GM12878 (cell line): ENCODE results near the gene EMP2. TPM values are rescaled to one million over a fixed set of nuclear protein-coding genes. Genes with fewer than 3 reads are reported as not detected.

Experiments used
- ATAC-seq: fragments of 200-7000 bp; cut with Tn5 transposase; 3 replicates; pipeline ENCODE4 v1.9.1; 2020; ENCODE audit warnings: mild to moderate bottlenecking, moderate library complexity
- BruUV-seq: library from RNA; stranded (reverse); fragments of 400-500 nt; replicated peaks from 2 replicates; lab custom pipeline; 2021; lab: Mats Ljungman, UMichigan
- CTCF ChIA-PET: fragments of 300-600 bp; sonication (Branson Sonifier 250); formaldehyde crosslinking; extraction: SDS; loops from one replicate; lab custom pipeline; 2021; ENCODE audit warnings: inconsistent platforms; lab: Yijun Ruan, JAX
- POLR2A ChIA-PET: fragments of 350-600 bp; formaldehyde crosslinking; extraction: SDS; loops from one replicate; lab custom pipeline; 2021; ENCODE audit warnings: inconsistent platforms; lab: Charles Lee
- RAD21 ChIA-PET: fragments of 300-600 bp; sonication (Branson Sonifier 250); formaldehyde crosslinking; loops from one replicate; lab custom pipeline; 2023; ENCODE audit warnings: antibody characterized with exemption; ENCODE audit not compliant: unreplicated experiment; lab: Charles Lee
- SMC1A ChIA-PET: fragments of 300-600 bp; sonication (Branson Sonifier 250); formaldehyde crosslinking; loops from one replicate; lab custom pipeline; 2023; ENCODE audit not compliant: unreplicated experiment, uncharacterized antibody; lab: Charles Lee
- DNase-seq: peaks from one replicate; pipeline ENCODE4 v3.0.0-alpha.2; 2011; ENCODE audit warnings: low read depth, low spot score
- FAIRE-seq: peaks from 3 replicates; lab custom pipeline; 2011; peaks lifted over from hg19 to GRCh38; lab: Jason Lieb, UNC
- H2AFZ ChIP-seq: 2 replicates; pipeline ENCODE4 v1.6.0; 2011; ENCODE audit warnings: low read depth, low read length, control low read depth; ENCODE audit not compliant: control insufficient read depth
- H3K27ac ChIP-seq: 2 replicates; pipeline ENCODE4 v1.5.1; 2011; ENCODE audit warnings: control low read depth; ENCODE audit not compliant: control insufficient read depth, insufficient read depth
- H3K27me3 ChIP-seq, 2 experiments: replicated peaks in 1 of 2; 2 replicates each; pipeline versions ENCODE4 v1.6.0 to v1.6.1; 2011; ENCODE audit warnings: low read length in 1 of 2; ENCODE audit not compliant: control insufficient read depth in 2 of 2, insufficient read depth in 2 of 2
- H3K36me3 ChIP-seq, 2 experiments: 2 replicates each; pipeline ENCODE4 v1.5.1; 2011; ENCODE audit warnings: low read length in 1 of 2; ENCODE audit not compliant: control insufficient read depth in 2 of 2, insufficient read depth in 2 of 2
- H3K4me1 ChIP-seq: 2 replicates; pipeline ENCODE4 v1.6.1; 2011; ENCODE audit warnings: mild to moderate bottlenecking, low read length, moderate library complexity, mixed read lengths; ENCODE audit not compliant: control insufficient read depth, insufficient read depth
- H3K4me2 ChIP-seq: 2 replicates; pipeline ENCODE4 v1.6.0; 2011; ENCODE audit warnings: control low read depth; ENCODE audit not compliant: control insufficient read depth, insufficient read depth
- H3K4me3 ChIP-seq: fragments of 200-600 bp; sonication (generic); 2 replicates; pipeline ENCODE4 v1.5.1; 2016
- H3K79me2 ChIP-seq: 2 replicates; pipeline ENCODE4 v1.6.0; 2011; ENCODE audit warnings: low read length; ENCODE audit not compliant: control insufficient read depth, insufficient read depth
- H3K9ac ChIP-seq: 2 replicates; pipeline ENCODE4 v1.8.0; 2011; ENCODE audit warnings: low read length, control low read depth, mixed read lengths; ENCODE audit not compliant: control insufficient read depth, insufficient read depth
- H3K9me3 ChIP-seq: replicated peaks from 3 replicates; pipeline ENCODE4 v1.5.1; 2011; ENCODE audit warnings: mild to moderate bottlenecking, low read length; ENCODE audit not compliant: control insufficient read depth, insufficient read depth
- H4K20me1 ChIP-seq: 2 replicates; pipeline ENCODE4 v1.6.0; 2011; ENCODE audit not compliant: control insufficient read depth, insufficient read depth
- BCL11A ChIP-seq: IDR thresholded peaks from 2 replicates; pipeline ENCODE4 v1.6.1; 2011; ENCODE audit warnings: low read depth, low read length
- CHD2 ChIP-seq: IDR thresholded peaks from 2 replicates; pipeline ENCODE4 v1.6.1; 2011; ENCODE audit warnings: low read depth, low read length, improper control_type of control experiment, borderline replicate concordance
- DPF2 ChIP-seq: fragments of 450-650 bp; IDR thresholded peaks from 2 replicates; pipeline ENCODE4 v1.6.1; 2017; ENCODE audit warnings: mild to moderate bottlenecking
- HDAC6 ChIP-seq: fragments of 200-600 bp; sonication (generic); IDR thresholded peaks from one replicate; pipeline ENCODE4 v1.8.0; 2017; ENCODE audit warnings: antibody characterized with exemption; ENCODE audit not compliant: unreplicated experiment
- JUNB ChIP-seq: IDR thresholded peaks from 2 replicates; pipeline ENCODE4 v1.6.1; 2016; ENCODE audit warnings: antibody characterized with exemption, mild to moderate bottlenecking
- KDM1A ChIP-seq: fragments of 200-600 bp; sonication (generic); IDR thresholded peaks from 2 replicates; pipeline ENCODE4 v1.6.1; 2016; ENCODE audit warnings: borderline replicate concordance
- MEF2A ChIP-seq: IDR thresholded peaks from 2 replicates; pipeline ENCODE4 v1.6.1; 2011; ENCODE audit warnings: low read depth, mild to moderate bottlenecking, low read length, moderate library complexity; ENCODE audit not compliant: insufficient read depth
- MTA2 ChIP-seq: fragments of 450-650 bp; IDR thresholded peaks from 2 replicates; pipeline ENCODE4 v1.6.1; 2016; ENCODE audit warnings: low read depth, mild to moderate bottlenecking, moderate library complexity
- NFYB ChIP-seq: IDR thresholded peaks from 2 replicates; pipeline ENCODE4 v1.6.1; 2011; ENCODE audit warnings: low read depth, mild to moderate bottlenecking, low read length, improper control_type of control experiment, moderate library complexity; ENCODE audit not compliant: insufficient read depth
- PKNOX1 ChIP-seq: fragments of 450-650 bp; IDR thresholded peaks from 2 replicates; pipeline ENCODE4 v1.6.1; 2016; ENCODE audit warnings: mild to moderate bottlenecking
- PML ChIP-seq: IDR thresholded peaks from 2 replicates; pipeline ENCODE4 v1.6.1; 2012; ENCODE audit warnings: low read length, inconsistent platforms
- POLR2A ChIP-seq: IDR thresholded peaks from 2 replicates; pipeline ENCODE4 v1.6.1; 2011; ENCODE audit warnings: low read depth, mild to moderate bottlenecking, low read length
- PRDM15 ChIP-seq: fragments of 450-650 bp; formaldehyde crosslinking; IDR thresholded peaks from 2 replicates; pipeline ENCODE4 v1.4.0; 2020; ENCODE audit warnings: mild to moderate bottlenecking, moderate library complexity
- RBBP5 ChIP-seq: fragments of 200-600 bp; sonication (generic); conservative IDR thresholded peaks from 2 replicates; pipeline ENCODE4 v1.6.1; 2016
- SREBF2 ChIP-seq: IDR thresholded peaks from 2 replicates; pipeline ENCODE4 v1.6.1; 2012; ENCODE audit warnings: mild to moderate bottlenecking, low read length
- STAT1 ChIP-seq: fragments of 450-650 bp; conservative IDR thresholded peaks from 2 replicates; pipeline ENCODE4 v1.6.1; 2014; ENCODE audit warnings: antibody characterized with exemption, mild to moderate bottlenecking
- USF2 ChIP-seq: IDR thresholded peaks from 2 replicates; pipeline ENCODE4 v1.6.1; 2011; ENCODE audit warnings: low read depth, low read length, improper control_type of control experiment, borderline replicate concordance
- WRNIP1 ChIP-seq: IDR thresholded peaks from 2 replicates; pipeline ENCODE4 v1.6.1; 2011; ENCODE audit warnings: low read depth, low read length, improper control_type of control experiment, borderline replicate concordance
- ZNF384 ChIP-seq: IDR thresholded peaks from 2 replicates; pipeline ENCODE4 v1.6.1; 2012; ENCODE audit warnings: low read depth, mild to moderate bottlenecking, low read length, improper control_type of control experiment, borderline replicate concordance
- ZZZ3 ChIP-seq: IDR thresholded peaks from 2 replicates; pipeline ENCODE4 v1.6.1; 2011; ENCODE audit warnings: low read depth; ENCODE audit not compliant: control insufficient read depth, insufficient read length
- WGBS: methylation state at CpG from one replicate; pipeline ENCODE4 v1.1.6; 2016; ENCODE audit warnings: low lambda C conversion rate; ENCODE audit not compliant: insufficient replicate concordance, insufficient coverage; ENCODE audit errors: missing lambda C conversion rate; 5-methylcytosine and 5-hydroxymethylcytosine counted together
- in situ Hi-C: fragments of 300-500 bp; cut with MboI; formaldehyde crosslinking; loops from 9 replicates; pipeline ENCODE4 v1.14.3; 2018; ENCODE audit warnings: mixed read lengths
- intact Hi-C: fragments of 100-400 bp; cut with micrococcal nuclease; formaldehyde crosslinking; loops from one replicate; pipeline ENCODE4 v1.14.2; 2022; ENCODE audit not compliant: unreplicated experiment
- polyA plus RNA-seq, 11 experiments: library from polyadenylated mRNA; depleted of rRNA in 4 of 11; unstranded in 6 of 11; stranded (reverse) in 5 of 11; fragments of >200 nt; fragmentation: Nextera tagmentation in 4 of 11; fragmentation: Illumina TruSeq in 1 of 11; extraction: Ambion mirVana in 4 of 11; extraction: Trizol in 1 of 11; gene quantifications; 1 replicate in 1 of 11; 2 replicates in 10 of 11; pipeline versions ENCODE4 v1.2.1 to v1.2.3, GENCODE V29; 2011 to 2016; ENCODE audit warnings: inconsistent platforms in 2 of 11, missing spikeins in 2 of 11, low read depth in 1 of 11
- total RNA-seq, 4 experiments: library from RNA; depleted of rRNA in 3 of 4; stranded (reverse); fragments of >200 nt in 3 of 4; fragmentation: Illumina TruSeq in 1 of 4; extraction: Trizol in 1 of 4; gene quantifications; 2 replicates each; pipeline versions ENCODE4 v1.2.1 to v1.2.3, GENCODE V29; 2013 to 2021

EMP2 gene
- total and polyA plus RNA-seq, 10 of the 15 experiments (the other 5 are each of a cell fraction or from before 2014, with no cell fraction given) = 0.41 to 10.4 (median 3.8) TPM

- POLR2A ChIA-PET = interaction anchor here (0.6 to 2.1 kb wide), 6 partner anchors 60 to 1423 kb away, joined by 3 to 10 read pairs (median 3); no protein-coding TSS in a partner anchor
- in situ Hi-C loops (loop anchor here (5.0 kb wide), 1 partner anchor 223 kb away; no protein-coding TSS in a partner anchor), intact Hi-C loops (loop anchor here (1.0 to 2.0 kb wide), 2 partner anchors 223 to 404 kb away; no protein-coding TSS in a partner anchor)
- SMC1A ChIA-PET = interaction anchor here (0.6 to 12.7 kb wide), 42 partner anchors 10 to 735 kb away, joined by 3 to 193 read pairs (median 4); partner anchors contain the start of genes CIITA, NUBP1 and TEKT5
- Histone ChIP-seq H3K27ac (peak overlapping the region; percentile 2; the same call in 1 of the 2 replicates), H3K4me1 (peaks cover 8% of the 10 kb centered on the region), H3K9ac (no peak overlapping the region), H3K27me3 (no peaks in the 10 kb centered on the region), H3K4me3 (no peak overlapping the region), H4K20me1 (no peaks in the 10 kb centered on the region), H3K9me3 (no peaks in the 10 kb centered on the region; the same call in 2 of the 3 replicates), H3K4me2 (peak overlapping the region; percentile 44; the same call in 1 of the 2 replicates), H2AFZ (peak overlapping the region; percentile 51), H3K79me2 (no peaks in the 10 kb centered on the region), H3K36me3 (no peaks in the 10 kb centered on the region)
- CTCF ChIA-PET = interaction anchor here (0.6 to 5.7 kb wide), 72 partner anchors 9 to 1949 kb away, joined by 3 to 191 read pairs (median 4); partner anchors contain the start of gene CIITA
- WGBS = 25% methylated on average over 6 of the region's 6 CpGs
- RAD21 ChIA-PET = interaction anchor here (0.6 to 7.3 kb wide), 38 partner anchors 9 to 1379 kb away, joined by 3 to 92 read pairs (median 4); partner anchors contain the start of genes ATF7IP2, DEXI and NUBP1
- BruUV-seq = no TSS peak
- DNase-seq = no peak
- ATAC-seq = peak; percentile 54
- FAIRE-seq = peak; percentile 92
- TF ChIP-seq USF2 = no peak
- TF ChIP-seq PKNOX1 = no peak
- no peak for TF ChIP-seq CHD2
- no peak for TF ChIP-seq RBBP5
- no peak for TF ChIP-seq MTA2
- no peak for TF ChIP-seq STAT1
- peak; percentile 86 for TF ChIP-seq ZNF384
- no peak for TF ChIP-seq PRDM15 (CRISPR knock-in tag)
- TF ChIP-seq SREBF2 = no peak
- 0 out of 2 replicates have a peak, but pooled peaks have one; percentile 30 for TF ChIP-seq PML
- TF ChIP-seq HDAC6 = no peak
- no peak for TF ChIP-seq DPF2
- TF ChIP-seq WRNIP1 = no peak
- TF ChIP-seq NFYB = no peak
- TF ChIP-seq POLR2A = no peak
- TF ChIP-seq MEF2A = peak; percentile 58; the same call in 1 of the 2 replicates
- no peak for TF ChIP-seq KDM1A
- no peak for TF ChIP-seq ZZZ3
- TF ChIP-seq JUNB = no peak
- no peak for TF ChIP-seq BCL11A
Observed at GRCh38 chr16:10514369-10515055, 65.9 kb downstream of the EMP2 start.
